Activated B cell treated with CpG ODN at 0.5 μM for 24 hours (primary cell): Measurements from ENCODE around the gene SCAANT1. TPM values are rescaled to one million over a fixed set of nuclear protein-coding genes. Genes with fewer than 3 reads are reported as not detected.

ENCODE experiments used
- ATAC-seq: fragments of 200-7000 bp; cut with Tn5 transposase; one replicate; pipeline ENCODE4 v1.10.0; 2021; ENCODE audit warnings: low read depth, mild to moderate bottlenecking, moderate library complexity
- CTCF ChIA-PET: fragments of 350-600 bp; sonication (Branson Sonifier 250); formaldehyde crosslinking; loops from one replicate; lab custom pipeline; 2021; ENCODE audit warnings: antibody characterized with exemption; lab: Charles Lee
- POLR2A ChIA-PET: fragments of 350-600 bp; sonication (Branson Sonifier 250); formaldehyde crosslinking; loops from one replicate; lab custom pipeline; 2021; ENCODE audit warnings: antibody characterized with exemption; lab: Charles Lee
- DNase-seq: peaks from one replicate; pipeline ENCODE4 v3.0.0; 2022
- H3K27ac Mint-ChIP-seq: one replicate; pipeline ENCODE4 v1.8.0; 2020; ENCODE audit warnings: mixed read lengths
- H3K27me3 Mint-ChIP-seq: one replicate; pipeline ENCODE4 v1.8.0; 2021; ENCODE audit warnings: mixed read lengths
- H3K36me3 Mint-ChIP-seq: one replicate; pipeline ENCODE4 v1.8.0; 2021; ENCODE audit warnings: low read depth, mixed read lengths
- H3K4me1 Mint-ChIP-seq: one replicate; pipeline ENCODE4 v1.8.0; 2021; ENCODE audit warnings: mixed read lengths
- H3K4me3 Mint-ChIP-seq: one replicate; pipeline ENCODE4 v1.8.0; 2020; ENCODE audit warnings: mild to moderate bottlenecking, mixed read lengths
- H3K9me3 Mint-ChIP-seq: one replicate; pipeline ENCODE4 v1.8.0; 2020; ENCODE audit warnings: mixed read lengths
- intact Hi-C: fragments of 100-400 bp; cut with micrococcal nuclease; formaldehyde crosslinking; loops from one replicate; pipeline ENCODE4 v1.15.1; 2024
- total RNA-seq: library from RNA; stranded (reverse); gene quantifications from 2 replicates; pipeline ENCODE4 v1.2.3, GENCODE V29; 2022
- TF ChIP-seq, protein P1 (sequence below): fragments of 200-600 bp; IDR thresholded peaks from one replicate; pipeline ENCODE4 v1.8.0; 2022; ENCODE audit warnings: antibody characterized with exemption, mild to moderate bottlenecking

SCAANT1 gene
- total RNA-seq, 1 donor from 2014 or later: not detected

GRCh38 chr3:63955830-63956545 lies 43.8 kb upstream of the SCAANT1 start:
- intact Hi-C loops: no loop called here
- Mint-ChIP-seq H3K4me3 (no peak overlapping the region), H3K9me3 (no peaks in the 10 kb centered on the region), H3K27me3 (no peaks in the 10 kb centered on the region), H3K4me1 (peaks cover 56% of the 10 kb centered on the region), H3K27ac (peak overlapping the region; percentile 25), H3K36me3 (peaks cover 29% of the 10 kb centered on the region)
- ChIA-PET POLR2A (no interaction called here), CTCF (no interaction called here)
- TF ChIP-seq, protein P1, sequence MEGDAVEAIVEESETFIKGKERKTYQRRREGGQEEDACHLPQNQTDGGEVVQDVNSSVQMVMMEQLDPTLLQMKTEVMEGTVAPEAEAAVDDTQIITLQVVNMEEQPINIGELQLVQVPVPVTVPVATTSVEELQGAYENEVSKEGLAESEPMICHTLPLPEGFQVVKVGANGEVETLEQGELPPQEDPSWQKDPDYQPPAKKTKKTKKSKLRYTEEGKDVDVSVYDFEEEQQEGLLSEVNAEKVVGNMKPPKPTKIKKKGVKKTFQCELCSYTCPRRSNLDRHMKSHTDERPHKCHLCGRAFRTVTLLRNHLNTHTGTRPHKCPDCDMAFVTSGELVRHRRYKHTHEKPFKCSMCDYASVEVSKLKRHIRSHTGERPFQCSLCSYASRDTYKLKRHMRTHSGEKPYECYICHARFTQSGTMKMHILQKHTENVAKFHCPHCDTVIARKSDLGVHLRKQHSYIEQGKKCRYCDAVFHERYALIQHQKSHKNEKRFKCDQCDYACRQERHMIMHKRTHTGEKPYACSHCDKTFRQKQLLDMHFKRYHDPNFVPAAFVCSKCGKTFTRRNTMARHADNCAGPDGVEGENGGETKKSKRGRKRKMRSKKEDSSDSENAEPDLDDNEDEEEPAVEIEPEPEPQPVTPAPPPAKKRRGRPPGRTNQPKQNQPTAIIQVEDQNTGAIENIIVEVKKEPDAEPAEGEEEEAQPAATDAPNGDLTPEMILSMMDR: no peak
- DNase-seq (no peak), ATAC-seq (no peak)

DNA sequence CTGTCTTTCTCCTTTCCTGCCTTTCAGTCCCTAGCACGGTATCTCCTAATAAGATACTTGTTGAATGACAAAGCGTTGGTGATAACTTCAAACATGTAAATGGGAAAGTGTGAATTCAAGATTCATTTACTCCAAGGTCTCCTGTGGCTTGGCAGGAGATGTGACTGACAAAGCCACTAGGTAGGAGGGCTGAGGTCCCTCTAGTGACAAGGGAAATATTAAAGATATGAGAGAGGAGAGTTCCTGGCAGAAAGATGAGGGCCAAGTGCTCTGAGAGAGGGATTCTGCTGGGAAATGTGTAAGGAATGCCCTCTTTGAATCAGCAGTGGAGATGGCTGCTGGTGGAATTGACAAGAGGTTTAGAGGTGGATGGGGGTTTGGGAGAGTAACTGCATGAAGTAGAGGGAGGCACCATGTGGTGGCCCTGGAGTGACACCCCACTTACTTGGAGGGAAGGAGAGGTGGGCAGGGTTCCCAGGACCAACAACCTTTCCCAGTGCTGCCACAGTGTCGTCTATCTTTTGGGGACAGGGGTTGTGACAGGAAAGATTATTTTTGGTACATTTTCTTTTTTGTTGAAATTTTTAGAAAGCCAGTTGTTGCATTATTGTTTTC lies 43.0 kb upstream of the SCAANT1 start:
- POLR2A ChIA-PET: no interaction called here
- peak overlapping the region; percentile 5 for H3K27ac Mint-ChIP-seq

GRCh38 chr3:63954182-63954581 lies 42.0 kb upstream of the SCAANT1 start:
- TF ChIP-seq, protein P1: no peak
- Mint-ChIP-seq H3K36me3 (peaks cover 33% of the 10 kb centered on the region), H3K27me3 (no peaks in the 10 kb centered on the region), H3K27ac (no peak overlapping the region), H3K4me1 (peaks cover 51% of the 10 kb centered on the region), H3K9me3 (no peaks in the 10 kb centered on the region), H3K4me3 (no peak overlapping the region)
- CTCF ChIA-PET: no interaction called here
- ATAC-seq (no peak), DNase-seq (no peak)
- intact Hi-C loops: no loop called here
- POLR2A ChIA-PET: interaction anchor here (0.7 kb wide), 1 partner anchor 9 kb away, joined by 3 read pairs; no protein-coding TSS in a partner anchor

More for the DNA sequence above, 43.0 kb upstream of the SCAANT1 start:
- CTCF ChIA-PET: no interaction called here
- peaks cover 55% of the 10 kb centered on the region for H3K4me1 Mint-ChIP-seq
- no peaks in the 10 kb centered on the region for H3K9me3 Mint-ChIP-seq
- intact Hi-C loops: no loop called here
- DNase-seq (no peak), ATAC-seq (no peak)
- no peak overlapping the region for H3K4me3 Mint-ChIP-seq
- peaks cover 29% of the 10 kb centered on the region for H3K36me3 Mint-ChIP-seq
- TF ChIP-seq, protein P1: no peak
- H3K27me3 Mint-ChIP-seq: no peaks in the 10 kb centered on the region

DNA sequence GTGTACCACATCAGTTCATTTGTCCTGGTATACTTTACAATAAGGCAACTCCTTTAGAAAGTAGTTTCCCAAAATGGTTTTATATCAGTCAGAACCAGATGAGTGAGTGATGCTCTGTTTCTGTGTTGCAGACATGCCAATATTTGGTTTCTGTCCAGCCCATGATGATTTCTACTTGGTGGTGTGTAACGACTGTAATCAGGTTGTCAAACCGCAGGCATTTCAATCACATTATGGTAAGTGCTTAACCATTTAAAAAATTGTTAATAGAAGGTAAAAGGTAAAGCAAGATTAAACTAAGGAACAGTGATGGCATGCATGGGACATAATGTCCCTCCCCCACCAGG lies 40.0 kb upstream of the SCAANT1 start:
- no peak overlapping the region for H3K27ac Mint-ChIP-seq
- H3K36me3 Mint-ChIP-seq: peaks cover 40% of the 10 kb centered on the region
- peaks cover 44% of the 10 kb centered on the region for H3K4me1 Mint-ChIP-seq
- intact Hi-C loops: no loop called here
- H3K9me3 Mint-ChIP-seq: no peaks in the 10 kb centered on the region
- no peak for ATAC-seq
- DNase-seq: no peak
- TF ChIP-seq, protein P1: no peak
- CTCF ChIA-PET: interaction anchor here (1.8 kb wide), 1 partner anchor 10 kb away, joined by 8 read pairs; no protein-coding TSS in a partner anchor
- POLR2A ChIA-PET: no interaction called here
- H3K4me3 Mint-ChIP-seq: no peak overlapping the region
- no peaks in the 10 kb centered on the region for H3K27me3 Mint-ChIP-seq

DNA sequence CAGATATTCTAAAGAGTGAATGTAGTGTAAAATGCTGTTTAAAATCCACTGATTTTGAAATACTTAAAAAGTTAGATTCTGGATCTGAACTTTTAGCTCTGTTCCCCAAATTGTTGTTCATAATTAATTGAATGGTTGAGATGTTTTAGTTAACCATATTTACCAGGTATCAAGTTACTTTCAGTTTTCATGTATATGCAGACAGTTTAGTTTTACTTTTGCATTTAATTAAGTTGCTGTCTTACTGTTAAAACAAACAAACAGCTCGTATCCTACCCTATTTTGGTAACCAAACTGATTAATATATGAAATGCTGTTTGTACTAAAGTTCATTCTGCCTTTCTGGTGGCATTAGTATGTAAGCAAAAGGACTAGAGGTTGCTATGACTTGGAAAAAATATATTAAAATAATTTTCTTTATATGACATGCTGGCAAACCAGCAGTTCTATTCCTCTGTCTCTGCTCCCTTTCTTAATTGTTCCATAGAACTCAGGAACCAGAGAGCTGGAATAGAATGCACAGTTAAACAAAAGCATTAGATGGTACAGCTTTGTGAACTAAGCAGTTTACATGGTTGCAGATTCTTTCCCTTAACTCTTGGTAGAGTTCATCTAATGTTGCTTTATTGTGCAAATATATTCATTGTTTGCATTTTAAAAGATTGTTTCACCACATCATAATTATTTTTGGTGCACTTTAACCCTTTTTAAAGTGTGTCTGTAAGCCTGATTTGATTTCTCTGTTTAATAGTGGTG lies 39.5 kb upstream of the SCAANT1 start:
- intact Hi-C loops: no loop called here
- CTCF ChIA-PET: interaction anchor here (1.8 kb wide), 1 partner anchor 10 kb away, joined by 8 read pairs; no protein-coding TSS in a partner anchor
- TF ChIP-seq, protein P1: no peak
- Mint-ChIP-seq H3K36me3 (peaks cover 38% of the 10 kb centered on the region), H3K4me1 (peaks cover 38% of the 10 kb centered on the region), H3K9me3 (no peaks in the 10 kb centered on the region), H3K27ac (no peak overlapping the region), H3K4me3 (no peak overlapping the region), H3K27me3 (no peaks in the 10 kb centered on the region)
- POLR2A ChIA-PET: no interaction called here
- DNase-seq: no peak
- no peak for ATAC-seq
